ENCODE results near the gene XKR7.
"Not testable (repeated sequence)": the region's sequence is repeated elsewhere in the genome, so short reads cannot be mapped to it uniquely, and the experiment has no call there.

The XKR7 gene

DNA sequence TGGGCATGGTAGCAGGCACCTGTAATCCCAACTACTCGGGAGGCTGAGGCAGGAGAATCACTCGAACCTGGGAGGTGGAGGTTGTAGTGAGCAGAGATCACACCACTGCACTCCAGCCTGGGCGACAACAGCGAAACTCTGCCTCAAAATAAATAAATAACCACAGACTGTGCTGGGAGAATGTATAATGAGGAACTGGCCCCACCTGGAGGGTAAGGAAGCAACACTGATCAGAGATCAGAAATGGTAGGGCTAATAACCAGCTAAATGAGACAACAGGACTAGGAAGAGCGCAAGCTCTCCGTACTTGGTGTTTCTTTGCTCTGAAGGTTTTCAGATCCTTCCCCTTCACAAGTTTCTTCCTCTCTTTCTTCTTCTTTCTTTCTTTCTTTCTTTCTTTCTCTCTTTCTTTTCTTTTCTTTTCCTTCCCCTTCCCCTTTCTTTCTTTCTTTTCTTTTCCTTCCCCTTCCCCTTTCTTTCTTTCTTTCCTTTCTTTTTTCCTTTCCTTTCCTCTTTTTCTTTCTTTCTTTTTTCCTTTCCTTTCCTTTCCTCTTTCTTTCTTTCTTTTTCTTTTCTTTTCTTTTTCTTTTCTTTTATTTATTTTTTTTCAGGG is 56.8 kb downstream of the XKR7 start:
- H3K4me1 Mint-ChIP-seq, result peaks cover 6% of the 10 kb centered on the region
- no peak overlapping the region for H3K4me3 Mint-ChIP-seq
- no peak overlapping the region for H3K27ac Mint-ChIP-seq
- no peaks in the 10 kb centered on the region for H3K9me3 Mint-ChIP-seq
- DNase-seq (no peak), ATAC-seq (no peak)
- H3K36me3 Mint-ChIP-seq (ENCODE audit: low read depth), result no peaks in the 10 kb centered on the region
- peaks cover 48% of the 10 kb centered on the region for H3K27me3 Mint-ChIP-seq

DNA sequence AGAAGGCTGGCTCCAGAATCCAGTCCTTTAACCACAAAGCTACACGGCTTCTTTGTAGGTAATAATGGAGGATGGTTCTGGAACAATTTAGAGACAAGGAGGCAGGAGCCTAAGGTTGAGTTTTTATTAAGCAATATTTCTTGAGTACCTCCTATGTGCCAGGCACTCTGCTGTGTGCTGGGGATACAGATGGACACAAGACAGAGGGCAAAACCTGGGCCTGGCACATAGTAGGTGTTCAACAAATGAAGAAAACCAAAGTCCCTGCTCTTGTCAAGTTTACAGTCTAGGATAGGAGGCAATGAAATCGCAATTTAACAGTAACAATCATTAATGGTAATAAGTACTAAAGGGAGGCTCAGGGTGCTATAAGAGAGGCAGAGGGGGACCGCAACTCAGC is 59.7 kb downstream of the XKR7 start:
- Mint-ChIP-seq H3K4me3 (no peak overlapping the region), H3K36me3 (ENCODE audit: low read depth) (no peaks in the 10 kb centered on the region), H3K9me3 (no peaks in the 10 kb centered on the region), H3K27ac (no peak overlapping the region), H3K27me3 (peaks cover 31% of the 10 kb centered on the region), H3K4me1 (no peaks in the 10 kb centered on the region)
- DNase-seq (no peak), ATAC-seq (no peak)

DNA sequence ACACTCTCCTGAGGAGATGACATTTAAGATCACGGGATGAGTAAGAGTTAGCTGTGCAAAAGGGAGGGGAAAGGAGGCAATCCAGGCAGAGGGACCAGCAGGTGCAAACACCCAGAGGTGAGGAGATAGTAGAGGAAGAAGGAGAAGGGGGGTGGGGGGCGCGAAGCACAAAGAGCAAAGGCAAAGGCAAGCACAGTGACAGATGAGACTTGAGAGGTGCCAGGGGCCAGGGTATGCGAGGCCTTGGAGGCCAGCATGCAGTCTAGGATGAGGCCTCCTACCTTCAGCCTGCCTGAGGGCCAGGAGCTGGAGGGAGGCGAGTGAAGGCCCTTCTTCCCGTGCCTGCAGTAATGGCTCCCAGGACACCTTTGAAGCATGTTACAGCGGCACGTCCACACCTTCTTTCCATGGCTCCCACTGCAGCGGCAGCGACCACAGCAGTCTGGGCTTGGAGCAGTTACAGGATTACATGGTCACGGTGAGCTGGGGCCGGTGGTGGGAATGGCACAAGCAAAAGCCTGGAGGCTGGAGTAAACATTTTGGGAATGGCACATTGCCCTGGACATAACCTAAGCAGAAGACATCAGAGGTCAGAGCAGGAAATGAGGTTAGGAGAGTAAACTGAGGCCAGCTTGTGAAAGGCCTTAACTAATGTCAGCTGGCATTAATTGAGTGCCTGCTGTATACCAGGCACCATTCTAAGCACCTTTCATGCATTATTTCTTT is 60.9 kb downstream of the XKR7 start:
- Mint-ChIP-seq H3K27me3 (peaks cover 29% of the 10 kb centered on the region), H3K27ac (no peak overlapping the region), H3K4me1 (no peaks in the 10 kb centered on the region), H3K36me3 (ENCODE audit: low read depth) (no peaks in the 10 kb centered on the region), H3K4me3 (no peak overlapping the region), H3K9me3 (no peaks in the 10 kb centered on the region)
- no peak for DNase-seq
- no peak for ATAC-seq

DNA sequence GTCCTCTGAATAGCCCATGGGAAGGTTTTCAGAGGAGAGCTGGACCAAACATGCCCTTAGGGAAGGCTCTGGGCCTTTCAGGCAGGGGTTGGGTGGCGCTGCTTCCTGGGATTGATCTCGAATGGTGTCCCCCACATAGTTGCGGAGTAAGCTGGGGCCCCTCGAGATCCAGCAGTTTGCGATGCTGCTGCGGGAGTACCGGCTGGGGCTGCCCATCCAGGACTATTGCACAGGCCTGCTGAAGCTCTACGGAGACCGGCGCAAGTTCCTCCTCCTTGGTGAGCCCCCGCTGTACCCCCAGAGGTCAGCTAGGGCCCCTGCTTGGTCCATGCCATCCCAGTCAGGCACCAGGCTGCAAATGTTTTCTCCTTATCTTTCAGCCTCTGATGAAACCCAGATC is 61.6 kb downstream of the XKR7 start:
- Mint-ChIP-seq H3K36me3 (ENCODE audit: low read depth) (no peaks in the 10 kb centered on the region), H3K27me3 (peaks cover 32% of the 10 kb centered on the region), H3K27ac (no peak overlapping the region), H3K4me1 (no peaks in the 10 kb centered on the region), H3K9me3 (no peaks in the 10 kb centered on the region), H3K4me3 (no peak overlapping the region)
- DNase-seq, result no peak
- ATAC-seq, result no peak

DNA sequence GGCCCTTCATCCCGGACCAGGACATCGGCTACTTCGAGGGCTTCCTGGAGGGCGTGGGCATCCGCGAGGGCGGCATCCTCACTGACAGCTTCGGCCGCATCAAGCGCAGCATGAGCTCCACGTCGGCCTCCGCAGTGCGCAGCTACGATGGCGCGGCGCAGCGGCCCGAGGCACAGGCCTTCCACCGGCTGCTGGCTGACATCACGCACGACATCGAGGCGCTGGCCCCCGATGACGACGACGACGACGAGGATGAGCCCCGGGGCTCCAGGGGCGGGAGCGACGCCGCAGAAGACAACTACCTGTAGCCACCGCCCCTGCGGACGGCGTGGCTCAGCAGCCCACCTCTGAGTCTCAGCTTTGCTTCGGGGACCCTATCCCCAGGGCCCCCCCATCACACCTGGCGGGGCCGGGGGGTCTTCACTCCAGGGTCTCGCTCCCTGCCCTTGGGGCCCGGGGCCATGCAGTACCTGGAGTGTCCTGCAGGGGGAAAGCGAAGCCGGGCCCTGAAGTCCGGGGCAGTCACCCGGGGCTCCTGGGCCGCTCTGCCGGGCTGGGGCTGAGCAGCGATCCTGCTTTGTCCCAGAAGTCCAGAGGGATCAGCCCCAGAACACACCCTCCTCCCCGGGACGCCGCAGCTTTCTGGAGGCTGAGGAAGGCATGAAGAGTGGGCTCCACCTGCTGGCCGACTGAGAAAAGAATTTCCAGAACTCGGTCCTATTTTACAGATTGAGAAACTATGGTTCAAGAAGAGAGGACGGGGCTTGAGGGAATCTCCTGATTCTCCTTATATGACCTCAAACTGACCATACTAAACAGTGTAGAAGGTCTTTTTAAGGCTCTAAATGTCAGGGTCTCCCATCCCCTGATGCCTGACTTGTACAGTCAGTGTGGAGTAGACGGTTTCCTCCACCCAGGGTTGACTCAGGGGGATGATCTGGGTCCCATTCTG is 63.3 kb downstream of the XKR7 start:
- Mint-ChIP-seq H3K27ac (no peak overlapping the region), H3K36me3 (ENCODE audit: low read depth) (no peaks in the 10 kb centered on the region), H3K9me3 (no peaks in the 10 kb centered on the region), H3K4me3 (no peak overlapping the region), H3K4me1 (peaks cover 3% of the 10 kb centered on the region), H3K27me3 (peaks cover 37% of the 10 kb centered on the region)
- ATAC-seq, result peak; percentile 54
- peak; percentile 72 for DNase-seq

DNA sequence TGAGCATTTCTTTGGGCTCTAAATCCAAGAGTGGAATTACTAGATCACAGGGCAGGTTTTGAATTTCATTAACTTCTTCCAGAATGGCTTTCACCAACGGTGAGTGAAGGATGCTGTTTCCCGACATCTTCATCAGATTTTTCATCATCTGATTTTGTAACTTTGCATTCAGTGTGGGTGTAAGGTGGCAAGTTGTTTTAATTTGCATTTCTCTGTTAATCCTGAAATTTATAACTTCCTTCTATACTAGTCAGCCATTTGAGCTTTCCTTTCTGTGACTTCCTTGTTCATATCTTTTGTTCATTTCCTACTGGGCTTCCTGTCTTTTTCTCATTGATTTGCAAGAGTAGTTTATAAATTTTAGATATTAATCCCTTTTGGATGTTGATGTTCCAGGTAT is 65.4 kb downstream of the XKR7 start:
- H3K27me3 Mint-ChIP-seq, result peaks cover 40% of the 10 kb centered on the region
- DNase-seq, result no peak
- H3K4me3 Mint-ChIP-seq, result no peak overlapping the region
- no peaks in the 10 kb centered on the region for H3K36me3 Mint-ChIP-seq (ENCODE audit: low read depth)
- peaks cover 3% of the 10 kb centered on the region for H3K4me1 Mint-ChIP-seq
- no peak for ATAC-seq
- H3K27ac Mint-ChIP-seq, result no peak overlapping the region
- no peaks in the 10 kb centered on the region for H3K9me3 Mint-ChIP-seq

DNA sequence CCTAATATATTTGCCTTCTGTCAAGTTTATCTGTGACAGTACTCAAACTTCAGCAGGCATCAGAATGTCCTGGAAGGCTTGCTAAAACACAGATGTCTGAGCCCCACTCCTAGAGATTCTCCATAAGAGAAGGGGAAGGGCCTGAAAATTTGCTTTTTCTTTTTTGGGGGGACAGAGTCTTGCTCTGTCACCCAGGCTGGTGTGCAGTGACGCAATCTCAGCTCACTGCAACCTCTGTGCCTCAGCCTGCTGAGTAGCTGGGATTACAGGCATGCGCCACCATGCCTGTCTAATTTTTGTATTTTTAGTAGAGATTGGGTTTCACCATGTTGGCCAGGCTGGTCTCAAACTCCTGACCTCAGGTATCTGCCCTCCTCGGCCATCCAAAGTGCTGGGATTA is 65.8 kb downstream of the XKR7 start:
- not testable (repeated sequence) for H3K4me1 Mint-ChIP-seq; H3K27ac Mint-ChIP-seq; ATAC-seq; DNase-seq; H3K4me3 Mint-ChIP-seq; H3K36me3 Mint-ChIP-seq (ENCODE audit: low read depth); H3K9me3 Mint-ChIP-seq
- peaks cover 42% of the 10 kb centered on the region for H3K27me3 Mint-ChIP-seq

DNA sequence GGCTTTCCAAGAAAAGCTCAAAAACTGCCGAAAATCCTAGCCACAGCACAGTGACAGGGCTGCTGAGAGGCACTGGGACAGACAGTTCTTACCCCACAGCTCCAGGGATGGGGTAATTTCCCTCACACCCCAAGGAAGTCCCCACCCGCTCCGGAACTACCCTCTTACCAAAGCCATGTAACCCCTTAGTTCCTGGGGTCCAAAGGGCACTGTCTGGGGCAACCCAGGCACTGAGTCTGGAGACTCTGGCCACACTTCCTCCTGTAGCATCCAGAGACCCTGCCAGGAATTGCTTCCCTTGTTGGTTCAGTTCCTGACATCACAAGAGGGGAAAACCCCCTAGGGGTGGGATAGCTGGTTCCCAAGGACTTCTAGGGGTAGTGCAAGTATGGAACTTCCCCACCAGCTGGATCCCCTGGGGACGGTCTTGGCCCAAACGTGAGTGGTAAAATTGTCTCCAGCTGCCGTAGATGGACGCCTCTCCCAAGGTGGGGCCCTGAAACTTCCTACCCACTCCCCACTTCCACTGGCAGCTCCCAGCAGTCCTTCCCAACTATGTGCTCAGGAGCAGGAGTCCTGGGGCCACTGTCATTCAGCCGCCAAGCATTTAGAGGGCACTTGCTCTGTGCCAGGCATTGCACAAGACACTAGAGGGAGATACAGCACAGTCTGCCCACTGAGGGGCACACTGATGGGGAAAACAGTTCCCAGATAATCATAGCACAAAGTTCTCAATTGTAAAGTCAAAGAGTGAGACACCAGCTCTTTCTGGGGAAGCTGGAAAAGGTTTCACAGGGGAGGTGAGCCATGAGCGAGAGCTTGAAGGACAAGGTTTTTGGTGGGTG is 66.9 kb downstream of the XKR7 start:
- Mint-ChIP-seq H3K9me3 (no peaks in the 10 kb centered on the region), H3K27me3 (peaks cover 46% of the 10 kb centered on the region), H3K36me3 (ENCODE audit: low read depth) (no peaks in the 10 kb centered on the region), H3K4me3 (no peak overlapping the region), H3K27ac (no peak overlapping the region), H3K4me1 (peaks cover 3% of the 10 kb centered on the region)
- DNase-seq, result no peak
- peak; percentile 25 for ATAC-seq

DNA sequence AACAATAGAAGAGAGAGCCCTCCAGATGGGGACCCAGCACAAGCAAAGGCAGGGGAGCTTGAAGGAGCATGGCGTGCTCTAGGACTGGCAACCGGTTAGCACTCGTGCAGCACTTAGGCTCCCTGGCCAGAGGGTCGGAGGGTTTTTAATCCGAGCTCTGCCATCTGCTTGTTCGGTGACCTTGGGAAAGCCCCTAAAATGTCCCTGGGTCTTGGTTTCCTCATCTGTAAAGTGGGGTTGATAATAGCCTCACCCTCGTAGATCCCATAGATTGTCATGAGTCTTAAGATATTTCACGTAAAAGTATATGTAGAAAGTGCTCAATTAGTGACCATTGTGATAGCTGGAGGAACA is 67.5 kb downstream of the XKR7 start:
- ATAC-seq (no peak), DNase-seq (no peak)
- peaks cover 5% of the 10 kb centered on the region for H3K4me1 Mint-ChIP-seq
- H3K27ac Mint-ChIP-seq, result no peak overlapping the region
- peaks cover 45% of the 10 kb centered on the region for H3K27me3 Mint-ChIP-seq
- H3K36me3 Mint-ChIP-seq (ENCODE audit: low read depth), result no peaks in the 10 kb centered on the region
- H3K9me3 Mint-ChIP-seq, result no peaks in the 10 kb centered on the region
- H3K4me3 Mint-ChIP-seq, result no peak overlapping the region

DNA sequence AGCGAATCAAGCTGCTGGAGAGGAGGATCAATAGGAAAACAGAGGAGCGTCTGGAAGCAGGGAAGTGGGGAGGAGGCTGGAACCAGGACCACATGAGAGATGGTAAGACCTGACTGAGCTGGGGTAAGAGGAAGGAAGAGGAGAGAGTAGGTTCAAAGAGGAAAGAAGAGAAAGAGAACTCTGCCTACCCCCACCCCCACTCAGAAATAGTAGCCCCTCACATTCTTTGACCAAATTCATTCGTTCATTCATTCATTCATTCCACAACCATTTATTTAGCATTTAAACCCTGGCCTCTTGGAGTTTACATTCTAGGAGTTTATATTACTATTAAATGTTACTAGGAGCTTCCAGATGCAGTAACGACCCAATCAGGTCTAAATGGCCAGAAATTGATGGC is 68.3 kb downstream of the XKR7 start:
- H3K4me1 Mint-ChIP-seq, result peaks cover 9% of the 10 kb centered on the region

DNA sequence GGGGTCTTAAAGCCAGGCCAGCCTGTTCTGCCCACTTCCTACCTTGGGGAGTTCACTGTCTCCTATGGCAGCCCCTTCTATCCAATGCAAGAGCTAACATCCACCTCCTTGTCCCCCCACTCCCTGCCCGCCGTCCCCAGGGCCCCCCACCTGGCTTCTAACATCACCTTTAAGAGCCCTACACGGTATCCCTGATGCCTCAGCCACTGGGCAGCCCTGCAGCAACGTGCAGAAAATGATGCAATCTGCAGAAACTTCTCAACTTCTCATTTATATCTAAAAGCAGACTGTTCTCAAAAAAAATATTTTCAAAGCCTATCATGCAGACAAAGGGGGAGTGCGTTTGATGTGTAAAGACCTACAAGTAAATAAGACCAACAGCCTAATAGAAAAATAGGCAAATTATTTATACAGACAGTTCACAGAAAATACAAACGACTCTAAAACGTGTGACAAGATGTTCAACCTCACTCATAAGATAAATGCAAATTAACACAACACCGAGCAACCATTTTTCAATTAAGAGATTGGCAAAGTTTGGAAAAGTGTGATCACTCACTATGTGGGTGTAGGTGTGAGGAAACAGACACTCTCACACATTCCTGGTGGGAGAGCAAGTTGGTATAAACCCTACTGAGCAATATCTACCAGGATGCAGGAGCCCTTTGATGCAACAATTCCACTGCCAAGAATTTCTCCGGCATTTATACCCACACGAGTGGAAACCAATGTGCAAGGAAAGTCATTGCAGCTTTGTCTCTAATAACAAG is 69.0 kb downstream of the XKR7 start:
- no peak overlapping the region for H3K4me3 Mint-ChIP-seq
- no peak overlapping the region for H3K27ac Mint-ChIP-seq
- DNase-seq (no peak), ATAC-seq (no peak)
- H3K27me3 Mint-ChIP-seq, result peaks cover 52% of the 10 kb centered on the region
- no peaks in the 10 kb centered on the region for H3K9me3 Mint-ChIP-seq
- H3K36me3 Mint-ChIP-seq (ENCODE audit: low read depth), result no peaks in the 10 kb centered on the region
- peaks cover 12% of the 10 kb centered on the region for H3K4me1 Mint-ChIP-seq

More for the DNA sequence above, 68.3 kb downstream of the XKR7 start:
- ATAC-seq (no peak), DNase-seq (no peak)
- peaks cover 50% of the 10 kb centered on the region for H3K27me3 Mint-ChIP-seq
- H3K27ac Mint-ChIP-seq, result no peak overlapping the region
- H3K36me3 Mint-ChIP-seq (ENCODE audit: low read depth), result no peaks in the 10 kb centered on the region
- H3K9me3 Mint-ChIP-seq, result no peaks in the 10 kb centered on the region
- no peak overlapping the region for H3K4me3 Mint-ChIP-seq

DNA sequence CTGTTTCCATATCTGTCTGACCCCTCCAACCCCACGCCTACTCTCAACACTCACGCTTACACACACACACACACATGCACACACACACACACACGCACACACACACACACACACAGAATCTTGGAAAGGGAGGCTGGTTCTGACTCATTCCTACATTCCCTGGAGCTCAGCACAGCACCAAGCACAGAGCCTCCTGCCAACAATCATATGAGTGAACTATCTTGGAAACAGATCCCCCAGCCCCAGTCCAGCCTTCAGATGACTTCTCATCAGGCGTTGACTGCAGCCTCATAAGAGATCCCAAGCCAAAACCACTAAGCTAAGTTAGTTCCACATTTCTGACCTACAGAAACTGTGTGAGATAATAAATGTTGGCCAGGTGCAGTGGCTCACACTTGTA is 70.0 kb downstream of the XKR7 start:
- Mint-ChIP-seq H3K4me3 (no peak overlapping the region), H3K27ac (no peak overlapping the region), H3K4me1 (peaks cover 12% of the 10 kb centered on the region), H3K9me3 (no peaks in the 10 kb centered on the region), H3K36me3 (ENCODE audit: low read depth) (no peaks in the 10 kb centered on the region), H3K27me3 (peaks cover 44% of the 10 kb centered on the region)
- DNase-seq (no peak), ATAC-seq (no peak)

DNA sequence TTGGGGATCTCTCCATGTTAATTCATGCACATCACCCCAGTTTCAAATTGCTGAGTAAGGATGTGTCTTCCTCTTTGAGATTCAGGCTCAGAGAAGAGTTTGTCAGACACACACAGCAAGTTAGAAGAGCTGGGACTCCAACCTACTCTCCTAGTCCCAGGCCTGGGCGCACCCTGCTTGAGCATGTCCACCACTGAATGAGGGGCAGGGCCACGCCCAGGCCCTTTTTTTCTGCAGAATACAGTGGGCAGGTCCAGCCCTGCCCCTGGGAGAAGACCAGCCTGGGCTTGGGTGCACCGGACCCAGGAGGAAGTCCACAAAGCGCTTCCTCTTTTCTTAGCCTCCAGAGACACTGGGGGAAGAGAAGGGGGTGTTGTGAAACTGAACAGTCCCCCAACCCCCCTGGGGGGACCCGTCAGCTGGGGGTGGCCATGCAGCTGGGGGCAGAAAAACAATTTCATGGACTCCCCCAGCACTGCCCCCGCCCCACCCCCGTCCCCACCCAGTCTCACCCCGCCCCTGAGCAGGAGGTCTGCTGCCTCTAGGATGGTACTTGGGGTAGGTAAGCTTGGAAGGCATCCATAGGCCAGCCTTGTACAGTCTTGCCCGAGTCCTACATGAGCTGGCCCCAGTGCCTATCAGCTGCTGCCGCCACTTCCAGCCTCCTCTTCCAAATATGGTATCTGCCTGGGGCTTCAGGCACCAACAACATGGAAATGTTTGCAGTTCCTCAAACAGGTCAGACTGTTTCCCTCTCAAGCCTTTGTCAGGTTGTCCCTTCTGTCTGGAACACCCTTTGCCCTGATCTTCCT is 72.4 kb downstream of the XKR7 start:
- ATAC-seq (peak; percentile 40), DNase-seq (peak; percentile 13)
- no peaks in the 10 kb centered on the region for H3K9me3 Mint-ChIP-seq
- H3K4me1 Mint-ChIP-seq, result peaks cover 9% of the 10 kb centered on the region
- no peak overlapping the region for H3K4me3 Mint-ChIP-seq
- no peaks in the 10 kb centered on the region for H3K36me3 Mint-ChIP-seq (ENCODE audit: low read depth)
- no peak overlapping the region for H3K27ac Mint-ChIP-seq
- H3K27me3 Mint-ChIP-seq, result peaks cover 41% of the 10 kb centered on the region

Data from activated naive CD8-positive, alpha-beta T cell treated with anti-CD3 and anti-CD28 coated beads, Interleukin-2, amount 50 U/mL, for 24 hours (primary cell).